GM12875 (cell line): ENCODE data around the gene SOX2.

Experiments used
- H3K4me3 ChIP-seq: one replicate; pipeline ENCODE4 v1.5.1; 2011; ENCODE audit warnings: low read depth, low read length, control low read depth
- CTCF ChIP-seq: IDR thresholded peaks from 2 replicates; pipeline ENCODE4 v1.5.1; 2011; ENCODE audit warnings: low read depth, mild to moderate bottlenecking, control low read depth, inconsistent platforms, low read length, moderate library complexity, borderline replicate concordance; ENCODE audit not compliant: insufficient read depth

SOX2 gene

GRCh38 chr3:181730316-181730715 lies 18.6 kb downstream of the SOX2 start:
- no peak overlapping the region for H3K4me3 ChIP-seq
- no peak for TF ChIP-seq CTCF

DNA sequence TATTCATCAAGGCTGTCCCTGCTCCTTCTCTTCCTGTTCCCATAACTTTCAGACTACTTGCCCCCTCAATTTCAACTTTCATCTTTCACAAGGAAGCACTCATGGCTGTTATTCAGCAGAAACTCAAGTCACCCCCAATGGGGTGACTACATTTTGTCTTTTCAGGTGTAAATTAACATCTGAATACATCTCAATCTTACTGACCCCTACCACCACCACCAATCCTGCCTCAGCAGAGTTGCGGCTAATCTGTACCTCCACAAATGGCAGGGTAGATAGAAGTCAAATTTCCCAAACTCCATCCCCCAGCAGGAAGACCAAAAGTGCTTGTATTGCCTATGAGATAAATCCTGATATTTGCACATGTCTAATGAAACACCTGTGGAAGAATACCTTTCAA lies 19.2 kb downstream of the SOX2 start:
- no peak overlapping the region for H3K4me3 ChIP-seq
- TF ChIP-seq CTCF, result no peak

DNA sequence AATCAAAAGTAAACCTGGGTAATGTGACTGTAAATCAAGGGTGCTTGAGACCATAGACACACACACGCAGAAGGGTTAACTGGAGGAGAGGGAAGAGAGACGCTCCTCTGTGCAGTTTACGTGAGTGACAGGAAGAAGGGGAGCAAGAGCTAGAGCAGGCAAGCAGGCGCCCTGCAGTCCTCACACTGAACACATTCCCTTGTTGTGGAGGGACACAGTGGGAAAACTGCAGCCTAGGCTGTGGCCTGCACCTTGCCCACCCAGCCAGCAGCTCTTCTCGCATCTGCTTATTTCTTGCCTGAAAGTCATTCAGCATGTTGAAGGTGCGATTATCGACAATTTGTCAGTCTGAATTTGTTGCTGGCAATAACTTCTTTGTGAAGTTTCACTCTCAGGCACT lies 24.2 kb downstream of the SOX2 start:
- no peak for TF ChIP-seq CTCF
- no peak overlapping the region for H3K4me3 ChIP-seq

DNA sequence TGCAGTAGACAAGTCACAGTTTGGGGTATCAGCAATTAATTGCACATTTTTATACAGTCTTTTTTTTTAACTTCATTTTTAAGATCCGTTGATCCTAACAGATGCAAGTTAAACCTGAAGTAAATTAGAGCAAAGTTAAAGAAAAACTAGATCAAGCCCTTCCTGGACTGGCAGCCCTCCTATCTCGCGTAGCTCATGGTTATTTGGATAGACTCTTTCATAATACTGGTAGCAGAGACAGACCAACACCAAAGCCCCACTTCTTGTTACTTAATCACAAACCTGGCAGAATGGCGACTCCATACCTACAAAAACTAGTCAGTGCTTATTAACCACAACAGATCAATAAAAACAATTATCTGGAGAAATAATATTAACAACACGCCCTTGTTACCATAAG lies 26.8 kb downstream of the SOX2 start:
- no peak overlapping the region for H3K4me3 ChIP-seq
- no peak for TF ChIP-seq CTCF

DNA sequence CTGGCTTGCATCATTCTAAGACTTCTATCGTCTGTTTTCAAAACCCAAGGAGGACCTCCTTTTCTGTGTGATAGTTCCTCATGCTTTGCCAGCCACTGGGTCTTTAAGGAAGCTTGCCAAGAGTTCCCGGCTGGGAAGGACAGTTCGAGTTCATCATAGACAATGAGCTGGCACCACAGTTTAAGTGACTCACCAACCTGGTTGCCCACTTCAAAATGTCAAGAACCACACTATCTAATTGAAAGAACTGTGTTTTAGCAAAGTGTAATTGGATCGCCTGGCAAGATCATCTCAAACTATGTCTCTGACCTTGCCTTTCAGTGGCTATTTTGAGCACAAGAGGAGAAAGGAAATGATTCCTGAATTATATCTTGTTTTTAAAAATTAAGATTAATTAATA lies 27.9 kb downstream of the SOX2 start:
- TF ChIP-seq CTCF, result no peak
- H3K4me3 ChIP-seq, result no peak overlapping the region

- no peak overlapping the region for H3K4me3 ChIP-seq
- TF ChIP-seq CTCF, result no peak
These were observed 29.7 kb downstream of the SOX2 start for GRCh38 chr3:181741417-181741816.

GRCh38 chr3:181752202-181752671 lies 40.5 kb downstream of the SOX2 start:
- TF ChIP-seq CTCF, result no peak
- no peak overlapping the region for H3K4me3 ChIP-seq
